Rectal smooth muscle tissue (tissue), 1 donor: ENCODE results near the gene ACER2.

Experiments
- H3K27ac ChIP-seq: one replicate; pipeline ENCODE4 v1.7.0; 2013; ENCODE audit warnings: low read depth, low read length, inconsistent platforms
- H3K27me3 ChIP-seq: one replicate; pipeline ENCODE4 v1.7.0; 2013; ENCODE audit warnings: low read length; ENCODE audit not compliant: control insufficient read depth, insufficient read depth
- H3K36me3 ChIP-seq: one replicate; pipeline ENCODE4 v1.7.0; 2013; ENCODE audit warnings: low read length; ENCODE audit not compliant: control insufficient read depth, insufficient read depth
- H3K4me1 ChIP-seq: one replicate; pipeline ENCODE4 v1.7.0; 2013; ENCODE audit warnings: low read length; ENCODE audit not compliant: control insufficient read depth, insufficient read depth
- H3K4me3 ChIP-seq: one replicate; pipeline ENCODE4 v1.7.0; 2013; ENCODE audit warnings: low read length
- H3K9ac ChIP-seq: one replicate; pipeline ENCODE4 v1.7.0; 2013; ENCODE audit warnings: low read length

The ACER2 gene

DNA sequence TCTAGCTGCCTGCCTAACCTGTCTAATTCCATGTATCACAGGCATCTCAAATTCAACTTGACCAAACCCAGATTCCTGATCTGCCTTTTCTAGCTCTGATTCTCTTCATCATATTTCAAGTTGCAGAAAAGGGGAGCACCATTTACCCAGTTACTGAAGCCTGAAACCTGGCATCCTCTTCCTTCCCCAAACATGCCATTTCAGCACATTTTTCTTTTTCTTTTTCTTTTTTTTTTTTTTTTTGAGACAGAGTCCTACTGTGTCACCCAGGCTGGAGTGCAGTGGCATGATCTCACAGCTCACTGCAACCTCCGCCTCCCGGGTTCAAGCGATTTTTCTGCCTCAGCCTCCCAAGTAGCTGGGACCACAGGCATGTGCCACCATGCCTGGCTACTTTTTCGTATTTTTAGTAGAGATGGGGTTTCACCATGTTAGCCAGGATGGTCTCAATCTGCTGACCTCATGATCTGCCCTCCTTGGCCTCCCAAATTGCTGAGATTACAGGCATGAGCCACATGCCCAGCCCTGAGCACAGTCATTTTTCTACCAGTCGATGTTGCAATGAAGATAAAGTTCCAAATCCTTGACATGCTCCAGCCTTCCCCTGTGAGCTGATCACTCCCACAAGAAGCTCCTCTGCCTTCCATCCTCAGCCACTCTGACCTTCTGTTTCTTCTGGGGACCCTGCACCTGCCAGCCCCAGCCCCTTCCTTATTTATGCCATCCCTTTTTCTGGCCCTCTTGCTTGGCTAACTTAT lies 32.2 kb downstream of the ACER2 start:
- Histone ChIP-seq H3K4me3 (no peak overlapping the region), H3K36me3 (no peaks in the 10 kb centered on the region), H3K27ac (no peak overlapping the region), H3K4me1 (no peaks in the 10 kb centered on the region), H3K9ac (no peak overlapping the region), H3K27me3 (no peaks in the 10 kb centered on the region)

DNA sequence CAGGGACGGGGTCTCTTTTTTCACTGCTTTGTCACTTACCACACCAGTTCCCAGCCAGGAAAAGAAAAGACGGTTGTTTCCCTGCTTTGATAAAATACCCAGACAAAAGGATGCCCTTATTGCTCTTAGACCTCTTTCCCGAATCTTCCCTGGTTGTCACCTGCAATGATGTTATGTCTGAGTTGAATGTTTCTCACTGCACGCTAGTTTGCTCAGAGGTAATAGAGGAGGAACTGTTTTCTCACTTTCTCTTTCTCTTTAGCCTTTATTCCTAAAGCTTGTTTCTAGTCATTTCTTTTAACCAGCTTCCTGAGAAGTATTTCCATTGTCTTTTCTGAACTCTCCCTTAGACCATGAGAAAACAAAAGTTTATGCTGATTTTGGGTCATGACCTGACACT lies 32.9 kb downstream of the ACER2 start:
- Histone ChIP-seq H3K27me3 (no peaks in the 10 kb centered on the region), H3K4me3 (no peak overlapping the region), H3K9ac (no peak overlapping the region), H3K36me3 (no peaks in the 10 kb centered on the region), H3K4me1 (no peaks in the 10 kb centered on the region), H3K27ac (no peak overlapping the region)

- Histone ChIP-seq H3K27ac (no peak overlapping the region), H3K4me3 (no peak overlapping the region), H3K27me3 (no peaks in the 10 kb centered on the region), H3K36me3 (no peaks in the 10 kb centered on the region), H3K4me1 (no peaks in the 10 kb centered on the region), H3K9ac (no peak overlapping the region)
Observed at GRCh38 chr9:19442240-19442639, 33.4 kb downstream of the ACER2 start.

- Histone ChIP-seq H3K27ac (no peak overlapping the region), H3K4me1 (no peaks in the 10 kb centered on the region), H3K9ac (no peak overlapping the region)
Observed at GRCh38 chr9:19445452-19445851, 36.6 kb downstream of the ACER2 start.

GRCh38 chr9:19446361-19446861 lies 37.6 kb downstream of the ACER2 start:
- Histone ChIP-seq H3K27ac (no peak overlapping the region), H3K4me3 (no peak overlapping the region), H3K9ac (no peak overlapping the region), H3K36me3 (no peaks in the 10 kb centered on the region), H3K27me3 (no peaks in the 10 kb centered on the region), H3K4me1 (no peaks in the 10 kb centered on the region)

More at GRCh38 chr9:19445452-19445851, 36.6 kb downstream of the ACER2 start:
- Histone ChIP-seq H3K4me3 (no peak overlapping the region), H3K36me3 (no peaks in the 10 kb centered on the region), H3K27me3 (no peaks in the 10 kb centered on the region)

GRCh38 chr9:19451240-19452087 lies 42.7 kb downstream of the ACER2 start:
- Histone ChIP-seq H3K9ac (no peak overlapping the region), H3K4me1 (no peaks in the 10 kb centered on the region), H3K27ac (no peak overlapping the region), H3K36me3 (no peaks in the 10 kb centered on the region), H3K4me3 (no peak overlapping the region), H3K27me3 (no peaks in the 10 kb centered on the region)

DNA sequence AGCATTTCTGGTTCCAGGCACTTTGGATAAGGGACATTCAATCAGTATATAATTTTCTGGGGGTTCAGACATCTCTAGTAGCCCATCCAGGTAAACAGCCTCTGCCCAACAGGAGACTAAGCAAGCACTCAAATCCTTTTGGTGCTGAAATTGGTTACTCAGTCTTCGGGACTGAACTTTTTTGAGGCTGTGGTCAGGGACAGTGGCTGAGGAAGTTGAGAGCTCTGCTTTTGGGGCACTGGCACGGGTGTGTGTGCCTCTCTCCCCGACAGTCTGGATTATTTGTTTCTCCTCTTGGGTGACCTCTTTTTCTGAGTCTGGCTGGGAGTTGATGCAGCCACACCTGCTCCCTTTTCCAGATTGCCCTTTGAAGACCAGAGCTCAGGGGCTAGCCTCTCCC lies 47.6 kb downstream of the ACER2 start:
- H3K27me3 ChIP-seq: no peaks in the 10 kb centered on the region
- no peak overlapping the region for H3K4me3 ChIP-seq
- no peaks in the 10 kb centered on the region for H3K4me1 ChIP-seq
- no peak overlapping the region for H3K27ac ChIP-seq
- no peaks in the 10 kb centered on the region for H3K36me3 ChIP-seq
- no peak overlapping the region for H3K9ac ChIP-seq

DNA sequence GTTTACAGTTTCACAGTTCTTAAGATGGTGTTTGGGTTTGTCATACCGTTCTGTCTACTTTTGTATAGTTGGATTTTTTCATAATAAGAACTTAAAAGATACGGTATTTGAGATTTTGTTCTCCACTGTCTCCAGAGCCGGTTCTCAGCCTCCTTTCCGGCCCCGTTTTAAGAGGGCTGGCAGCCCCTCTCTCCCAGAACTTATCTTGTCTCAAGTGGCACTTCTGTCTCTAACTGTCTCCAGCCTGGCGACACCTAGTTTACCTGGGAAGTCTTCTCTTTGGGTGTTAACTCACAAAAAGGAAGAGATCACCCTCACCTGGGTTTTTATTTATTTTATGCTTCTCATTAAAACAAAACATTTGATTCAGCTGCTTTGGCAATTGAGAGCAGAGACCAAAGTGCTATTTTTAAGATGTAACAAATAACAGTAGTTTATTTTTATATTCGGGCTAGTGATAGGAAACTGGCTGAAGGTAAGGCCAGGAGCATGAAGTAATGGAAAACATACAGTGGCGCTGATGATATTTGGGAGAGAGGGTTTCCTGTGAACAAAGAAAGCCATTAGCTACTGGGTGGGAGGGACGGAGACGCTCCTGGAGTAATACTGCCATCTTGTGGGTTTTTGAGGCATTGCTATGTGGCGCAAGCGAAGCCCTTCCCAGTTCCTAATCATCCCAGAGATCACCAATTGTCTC lies 48.3 kb downstream of the ACER2 start:
- H3K9ac ChIP-seq: no peak overlapping the region
- H3K36me3 ChIP-seq: no peaks in the 10 kb centered on the region
- no peak overlapping the region for H3K27ac ChIP-seq
- no peaks in the 10 kb centered on the region for H3K4me1 ChIP-seq
- no peaks in the 10 kb centered on the region for H3K27me3 ChIP-seq
- H3K4me3 ChIP-seq: no peak overlapping the region

GRCh38 chr9:19457693-19458009 lies 48.8 kb downstream of the ACER2 start:
- H3K27ac ChIP-seq: no peak overlapping the region
- H3K36me3 ChIP-seq: no peaks in the 10 kb centered on the region
- H3K9ac ChIP-seq: no peak overlapping the region
- no peak overlapping the region for H3K4me3 ChIP-seq
- no peaks in the 10 kb centered on the region for H3K4me1 ChIP-seq
- H3K27me3 ChIP-seq: no peaks in the 10 kb centered on the region

DNA sequence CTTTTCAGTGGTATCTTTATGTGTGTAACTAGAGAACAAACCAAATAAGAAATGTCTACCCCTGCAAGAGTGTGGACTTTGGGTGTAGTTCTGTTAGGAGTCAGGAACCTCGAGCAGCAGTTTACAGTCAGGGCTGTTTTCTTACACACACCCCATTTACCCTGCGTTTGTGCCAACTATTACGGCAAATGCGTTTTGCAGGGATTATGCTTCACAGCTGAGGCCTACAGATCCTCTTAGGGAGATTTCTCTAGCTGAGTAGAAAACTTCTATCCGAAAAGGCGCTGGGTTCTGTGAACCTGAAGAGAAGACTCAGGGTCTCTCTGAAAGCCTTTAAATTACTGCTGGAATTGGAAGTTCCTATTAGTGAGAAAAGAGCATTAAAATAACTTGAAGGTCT lies 51.4 kb downstream of the ACER2 start:
- no peaks in the 10 kb centered on the region for H3K36me3 ChIP-seq
- H3K27me3 ChIP-seq: no peaks in the 10 kb centered on the region
- H3K9ac ChIP-seq: no peak overlapping the region
- no peak overlapping the region for H3K27ac ChIP-seq
- H3K4me3 ChIP-seq: no peak overlapping the region
- H3K4me1 ChIP-seq: no peaks in the 10 kb centered on the region

DNA sequence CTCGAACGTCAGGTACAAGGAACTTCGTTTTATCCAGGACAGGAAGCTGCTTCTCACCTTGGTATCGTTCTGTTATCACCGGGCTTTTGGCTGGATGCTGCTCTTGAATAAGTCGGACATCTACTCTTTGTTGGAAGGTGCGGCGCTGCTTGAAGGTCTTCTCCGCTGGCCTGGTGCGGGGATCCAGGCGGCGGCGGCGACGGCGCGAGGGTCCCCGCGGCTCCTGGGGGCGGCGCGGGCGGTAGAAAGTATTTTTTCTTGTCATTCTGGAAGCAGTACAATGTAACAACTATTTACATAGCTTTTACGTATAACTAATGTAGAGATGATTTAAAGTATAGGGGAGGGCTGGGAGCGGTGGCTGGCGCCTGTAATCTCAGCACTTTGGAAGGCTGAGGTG lies 52.3 kb downstream of the ACER2 start:
- Histone ChIP-seq H3K9ac (no peak overlapping the region), H3K27me3 (no peaks in the 10 kb centered on the region), H3K4me3 (no peak overlapping the region), H3K27ac (no peak overlapping the region), H3K4me1 (no peaks in the 10 kb centered on the region), H3K36me3 (no peaks in the 10 kb centered on the region)

- peak overlapping the region; percentile 43 for H3K4me3 ChIP-seq
- H3K4me1 ChIP-seq: no peaks in the 10 kb centered on the region
- H3K27me3 ChIP-seq: no peaks in the 10 kb centered on the region
- H3K27ac ChIP-seq: no peak overlapping the region
- H3K9ac ChIP-seq: no peak overlapping the region
- no peaks in the 10 kb centered on the region for H3K36me3 ChIP-seq
Observed at GRCh38 chr9:19464061-19464763, 55.4 kb downstream of the ACER2 start.
